Thyroid gland (tissue), 4 donors: ENCODE data around the gene APBB2.

Source experiments
- POLR2A ChIP-seq, 2 donors: fragments of 450-650 bp; IDR thresholded peaks; one replicate each; pipeline ENCODE4 v1.6.1; 2017; ENCODE audit warnings: antibody characterized with exemption in 2 of 2, mild to moderate bottlenecking in 2 of 2, moderate library complexity in 1 of 2
- TF ChIP-seq, protein P1 (sequence below), 6 experiments: fragments of 200-600 bp in 3 of 6; fragments of 450-650 bp in 3 of 6; sonication (generic) in 3 of 6; IDR thresholded peaks; one replicate each; pipeline ENCODE4 v1.5.1; 2016 to 2019; ENCODE audit warnings: antibody characterized with exemption in 6 of 6, mild to moderate bottlenecking in 2 of 6, inconsistent platforms in 1 of 6, moderate library complexity in 1 of 6

DNA sequence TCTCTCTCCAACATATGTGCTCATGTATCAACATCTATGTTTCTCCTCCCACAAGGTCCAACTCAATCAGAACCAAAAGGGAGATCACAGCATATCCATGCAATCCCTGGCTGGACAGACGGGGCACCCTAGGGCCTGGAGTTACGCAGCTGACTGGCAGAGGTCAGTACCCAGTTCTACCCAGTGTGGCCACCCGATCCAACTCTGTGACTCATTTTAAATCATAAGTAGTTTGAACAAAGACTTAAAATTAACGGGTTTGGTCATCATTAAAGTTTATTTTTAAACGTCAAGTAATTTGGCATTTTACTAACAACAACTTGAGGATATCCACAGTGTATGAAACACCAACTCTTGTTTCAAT is 59.5 kb downstream of the APBB2 start:
- no peak for TF ChIP-seq POLR2A (IDR thresholded peaks at IDR 0.05)
- TF ChIP-seq, protein P1, sequence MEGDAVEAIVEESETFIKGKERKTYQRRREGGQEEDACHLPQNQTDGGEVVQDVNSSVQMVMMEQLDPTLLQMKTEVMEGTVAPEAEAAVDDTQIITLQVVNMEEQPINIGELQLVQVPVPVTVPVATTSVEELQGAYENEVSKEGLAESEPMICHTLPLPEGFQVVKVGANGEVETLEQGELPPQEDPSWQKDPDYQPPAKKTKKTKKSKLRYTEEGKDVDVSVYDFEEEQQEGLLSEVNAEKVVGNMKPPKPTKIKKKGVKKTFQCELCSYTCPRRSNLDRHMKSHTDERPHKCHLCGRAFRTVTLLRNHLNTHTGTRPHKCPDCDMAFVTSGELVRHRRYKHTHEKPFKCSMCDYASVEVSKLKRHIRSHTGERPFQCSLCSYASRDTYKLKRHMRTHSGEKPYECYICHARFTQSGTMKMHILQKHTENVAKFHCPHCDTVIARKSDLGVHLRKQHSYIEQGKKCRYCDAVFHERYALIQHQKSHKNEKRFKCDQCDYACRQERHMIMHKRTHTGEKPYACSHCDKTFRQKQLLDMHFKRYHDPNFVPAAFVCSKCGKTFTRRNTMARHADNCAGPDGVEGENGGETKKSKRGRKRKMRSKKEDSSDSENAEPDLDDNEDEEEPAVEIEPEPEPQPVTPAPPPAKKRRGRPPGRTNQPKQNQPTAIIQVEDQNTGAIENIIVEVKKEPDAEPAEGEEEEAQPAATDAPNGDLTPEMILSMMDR (IDR thresholded peaks at IDR 0.05): no peak
